HepG2 (cell line): ENCODE results near the gene SIRPB2. TPM values are rescaled to one million over a fixed set of nuclear protein-coding genes. Genes with fewer than 3 reads are reported as not detected.

Experiments
- DPF2 ChIP-seq: sonication (generic); formaldehyde crosslinking; IDR thresholded peaks from 2 replicates; pipeline ENCODE4 v1.4.0; 2020; ENCODE audit warnings: mild to moderate bottlenecking, low read depth, missing genetic modification reagents, borderline replicate concordance
- MYC ChIP-seq: sonication (generic); formaldehyde crosslinking; IDR thresholded peaks from 2 replicates; pipeline ENCODE4 v1.9.0; 2021; ENCODE audit warnings: missing genetic modification reagents, borderline replicate concordance
- NFE2L1 ChIP-seq: sonication (generic); formaldehyde crosslinking; IDR thresholded peaks from 2 replicates; pipeline ENCODE4 v1.4.0; 2020; ENCODE audit warnings: missing genetic modification reagents, mild to moderate bottlenecking, borderline replicate concordance
- NFYB ChIP-seq: sonication (generic); formaldehyde crosslinking; IDR thresholded peaks from 2 replicates; pipeline ENCODE4 v1.4.0; 2020; ENCODE audit warnings: missing genetic modification reagents
- PLRG1 ChIP-seq: fragments of 450-650 bp; conservative IDR thresholded peaks from 2 replicates; pipeline ENCODE4 v1.6.1; 2016
- RXRB ChIP-seq: IDR thresholded peaks from 2 replicates; pipeline ENCODE4 v1.6.1; 2016; ENCODE audit warnings: borderline replicate concordance, missing genetic modification reagents, missing compliant biosample characterization
- TEAD3 ChIP-seq: optimal IDR thresholded peaks from 2 replicates; pipeline ENCODE3; 2016; ENCODE audit warnings: borderline replicate concordance
- TGIF2 ChIP-seq: IDR thresholded peaks from 2 replicates; pipeline ENCODE4 v1.6.1; 2016; ENCODE audit warnings: control low read depth, missing compliant biosample characterization
- THAP11 ChIP-seq: IDR thresholded peaks from 2 replicates; pipeline ENCODE4 v1.6.1; 2016; ENCODE audit warnings: missing biosample characterization, missing genetic modification reagents
- ZNF34 ChIP-seq: sonication (generic); formaldehyde crosslinking; IDR thresholded peaks from 2 replicates; pipeline ENCODE4 v1.4.0; 2020; ENCODE audit warnings: mild to moderate bottlenecking, missing genetic modification reagents, borderline replicate concordance
- ZNF556 ChIP-seq: sonication (generic); formaldehyde crosslinking; IDR thresholded peaks from 2 replicates; pipeline ENCODE4 v1.4.0; 2020; ENCODE audit warnings: mild to moderate bottlenecking, missing genetic modification reagents, borderline replicate concordance
- ZNF788 ChIP-seq: sonication (generic); formaldehyde crosslinking; IDR thresholded peaks from 2 replicates; pipeline ENCODE4 v1.5.0; 2020; ENCODE audit warnings: mild to moderate bottlenecking, missing genetic modification reagents, borderline replicate concordance
- polyA plus RNA-seq, 8 experiments: library from polyadenylated mRNA; depleted of rRNA in 3 of 8; stranded (reverse) in 7 of 8; unstranded in 1 of 8; fragments of >200 nt; fragmentation: Illumina TruSeq in 4 of 8; extraction: Trizol in 4 of 8; gene quantifications; 2 replicates each; pipeline versions ENCODE4 v1.2.1 to v1.2.3, GENCODE V29; 2011 to 2016; ENCODE audit warnings: low read depth in 4 of 8, missing spikeins in 1 of 8, mixed read lengths in 1 of 8; ENCODE audit not compliant: insufficient read depth in 1 of 8
- total RNA-seq, 5 experiments: library from RNA; depleted of rRNA; stranded (reverse); fragments of >200 nt; fragmentation: Illumina TruSeq; extraction: Trizol; gene quantifications; 2 replicates each; pipeline ENCODE4 v1.2.3, GENCODE V29; 2016; ENCODE audit warnings: low read depth in 1 of 5
- TF ChIP-seq, protein P1 (sequence below): sonication (generic); formaldehyde crosslinking; IDR thresholded peaks from 2 replicates; pipeline ENCODE4 v1.5.1; 2020; ENCODE audit warnings: mild to moderate bottlenecking, missing genetic modification reagents, borderline replicate concordance
- TF ChIP-seq, protein P2 (sequence below): sonication (generic); formaldehyde crosslinking; IDR thresholded peaks from 2 replicates; pipeline ENCODE4 v1.5.0; 2020; ENCODE audit warnings: missing genetic modification reagents
- TF ChIP-seq, protein P3 (sequence below), 2 experiments: sonication (generic) in 1 of 2; formaldehyde crosslinking in 1 of 2; IDR thresholded peaks; 2 replicates each; pipeline versions ENCODE4 v1.5.1 to v1.6.1; 2011 to 2020; ENCODE audit warnings: borderline replicate concordance in 1 of 2, low read depth in 1 of 2, low read length in 1 of 2, mild to moderate bottlenecking in 1 of 2, missing genetic modification reagents in 1 of 2, moderate library complexity in 1 of 2
- TF ChIP-seq, protein P4 (sequence below): sonication (generic); formaldehyde crosslinking; IDR thresholded peaks from 2 replicates; pipeline ENCODE4 v1.4.0; 2020; ENCODE audit warnings: low read depth, mild to moderate bottlenecking, missing genetic modification reagents
- TF ChIP-seq, protein P5 (sequence below): sonication (generic); formaldehyde crosslinking; IDR thresholded peaks from 2 replicates; pipeline ENCODE4 v1.4.0; 2020; ENCODE audit warnings: mild to moderate bottlenecking, missing genetic modification reagents

The SIRPB2 gene
- total and polyA plus RNA-seq, 2 of the 13 experiments (the other 11 are each of a cell fraction or from before 2014, with no cell fraction given) = not detected

DNA sequence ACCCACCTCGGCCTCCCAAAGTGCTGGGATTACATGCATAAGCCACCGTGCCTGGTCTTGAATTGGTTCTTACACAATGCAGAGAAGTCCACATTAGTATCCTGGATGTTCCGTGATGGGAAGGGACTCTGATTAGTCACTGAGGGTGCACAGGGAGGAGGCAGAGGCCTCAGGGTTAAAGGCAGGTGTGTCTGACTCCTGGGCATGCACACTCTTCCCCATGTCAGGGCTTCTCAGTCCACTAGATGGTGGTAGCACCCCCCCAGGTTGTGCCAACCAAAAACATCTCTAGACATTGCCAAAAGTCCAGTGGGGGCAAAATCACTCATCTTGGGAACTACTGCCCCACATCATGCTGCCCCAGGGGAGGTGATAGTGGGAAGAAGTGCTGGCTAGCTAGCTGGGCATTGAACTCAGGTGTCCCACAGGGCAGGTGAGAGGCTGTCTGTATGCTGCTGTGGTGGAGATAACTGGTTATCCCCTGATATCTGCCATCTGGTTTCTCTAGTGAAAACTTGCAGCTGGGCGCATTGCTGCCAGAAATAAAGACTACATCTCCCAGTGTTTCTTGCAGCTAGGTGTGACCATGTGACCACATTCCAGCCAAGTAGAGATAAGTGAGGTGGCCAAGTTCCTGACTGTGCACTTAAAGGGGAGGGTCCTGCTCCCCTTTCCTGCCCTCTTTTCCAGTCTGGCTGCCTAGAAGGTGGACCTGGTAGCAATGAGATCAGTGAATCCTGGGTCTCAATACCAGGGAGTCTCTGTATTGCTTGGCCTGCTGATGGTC, 16.2 kb downstream of the SIRPB2 start (continued):
- TF ChIP-seq, protein P1, sequence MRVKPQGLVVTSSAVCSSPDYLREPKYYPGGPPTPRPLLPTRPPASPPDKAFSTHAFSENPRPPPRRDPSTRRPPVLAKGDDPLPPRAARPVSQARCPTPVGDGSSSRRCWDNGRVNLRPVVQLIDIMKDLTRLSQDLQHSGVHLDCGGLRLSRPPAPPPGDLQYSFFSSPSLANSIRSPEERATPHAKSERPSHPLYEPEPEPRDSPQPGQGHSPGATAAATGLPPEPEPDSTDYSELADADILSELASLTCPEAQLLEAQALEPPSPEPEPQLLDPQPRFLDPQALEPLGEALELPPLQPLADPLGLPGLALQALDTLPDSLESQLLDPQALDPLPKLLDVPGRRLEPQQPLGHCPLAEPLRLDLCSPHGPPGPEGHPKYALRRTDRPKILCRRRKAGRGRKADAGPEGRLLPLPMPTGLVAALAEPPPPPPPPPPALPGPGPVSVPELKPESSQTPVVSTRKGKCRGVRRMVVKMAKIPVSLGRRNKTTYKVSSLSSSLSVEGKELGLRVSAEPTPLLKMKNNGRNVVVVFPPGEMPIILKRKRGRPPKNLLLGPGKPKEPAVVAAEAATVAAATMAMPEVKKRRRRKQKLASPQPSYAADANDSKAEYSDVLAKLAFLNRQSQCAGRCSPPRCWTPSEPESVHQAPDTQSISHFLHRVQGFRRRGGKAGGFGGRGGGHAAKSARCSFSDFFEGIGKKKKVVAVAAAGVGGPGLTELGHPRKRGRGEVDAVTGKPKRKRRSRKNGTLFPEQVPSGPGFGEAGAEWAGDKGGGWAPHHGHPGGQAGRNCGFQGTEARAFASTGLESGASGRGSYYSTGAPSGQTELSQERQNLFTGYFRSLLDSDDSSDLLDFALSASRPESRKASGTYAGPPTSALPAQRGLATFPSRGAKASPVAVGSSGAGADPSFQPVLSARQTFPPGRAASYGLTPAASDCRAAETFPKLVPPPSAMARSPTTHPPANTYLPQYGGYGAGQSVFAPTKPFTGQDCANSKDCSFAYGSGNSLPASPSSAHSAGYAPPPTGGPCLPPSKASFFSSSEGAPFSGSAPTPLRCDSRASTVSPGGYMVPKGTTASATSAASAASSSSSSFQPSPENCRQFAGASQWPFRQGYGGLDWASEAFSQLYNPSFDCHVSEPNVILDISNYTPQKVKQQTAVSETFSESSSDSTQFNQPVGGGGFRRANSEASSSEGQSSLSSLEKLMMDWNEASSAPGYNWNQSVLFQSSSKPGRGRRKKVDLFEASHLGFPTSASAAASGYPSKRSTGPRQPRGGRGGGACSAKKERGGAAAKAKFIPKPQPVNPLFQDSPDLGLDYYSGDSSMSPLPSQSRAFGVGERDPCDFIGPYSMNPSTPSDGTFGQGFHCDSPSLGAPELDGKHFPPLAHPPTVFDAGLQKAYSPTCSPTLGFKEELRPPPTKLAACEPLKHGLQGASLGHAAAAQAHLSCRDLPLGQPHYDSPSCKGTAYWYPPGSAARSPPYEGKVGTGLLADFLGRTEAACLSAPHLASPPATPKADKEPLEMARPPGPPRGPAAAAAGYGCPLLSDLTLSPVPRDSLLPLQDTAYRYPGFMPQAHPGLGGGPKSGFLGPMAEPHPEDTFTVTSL (CRISPR knock-in tag) = no peak
- TF ChIP-seq THAP11 (CRISPR knock-in tag) (peak; percentile 93), ZNF34 (CRISPR knock-in tag) (no peak), MYC (CRISPR knock-in tag) (no peak), NFE2L1 (no peak), ZNF556 (CRISPR knock-in tag) (0 out of 2 replicates have a peak, but pooled peaks have one; percentile 40), PLRG1 (no peak), ZNF788 (CRISPR knock-in tag) (no peak), TEAD3 (CRISPR knock-in tag) (peak; percentile 94), DPF2 (CRISPR knock-in tag) (no peak), NFYB (peak; percentile 29; the same call in 1 of the 2 replicates), RXRB (CRISPR knock-in tag) (no peak), TGIF2 (CRISPR knock-in tag) (no peak)
- TF ChIP-seq, protein P2, sequence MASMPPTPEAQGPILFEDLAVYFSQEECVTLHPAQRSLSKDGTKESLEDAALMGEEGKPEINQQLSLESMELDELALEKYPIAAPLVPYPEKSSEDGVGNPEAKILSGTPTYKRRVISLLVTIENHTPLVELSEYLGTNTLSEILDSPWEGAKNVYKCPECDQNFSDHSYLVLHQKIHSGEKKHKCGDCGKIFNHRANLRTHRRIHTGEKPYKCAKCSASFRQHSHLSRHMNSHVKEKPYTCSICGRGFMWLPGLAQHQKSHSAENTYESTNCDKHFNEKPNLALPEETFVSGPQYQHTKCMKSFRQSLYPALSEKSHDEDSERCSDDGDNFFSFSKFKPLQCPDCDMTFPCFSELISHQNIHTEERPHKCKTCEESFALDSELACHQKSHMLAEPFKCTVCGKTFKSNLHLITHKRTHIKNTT (CRISPR knock-in tag) = no peak
- TF ChIP-seq, protein P3, sequence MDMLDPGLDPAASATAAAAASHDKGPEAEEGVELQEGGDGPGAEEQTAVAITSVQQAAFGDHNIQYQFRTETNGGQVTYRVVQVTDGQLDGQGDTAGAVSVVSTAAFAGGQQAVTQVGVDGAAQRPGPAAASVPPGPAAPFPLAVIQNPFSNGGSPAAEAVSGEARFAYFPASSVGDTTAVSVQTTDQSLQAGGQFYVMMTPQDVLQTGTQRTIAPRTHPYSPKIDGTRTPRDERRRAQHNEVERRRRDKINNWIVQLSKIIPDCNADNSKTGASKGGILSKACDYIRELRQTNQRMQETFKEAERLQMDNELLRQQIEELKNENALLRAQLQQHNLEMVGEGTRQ (IDR thresholded peaks at IDR 0.05; ENCODE audit: low read depth, low read length) = no peak
- TF ChIP-seq, protein P3 (CRISPR knock-in tag; IDR thresholded peaks at IDR 0.05; ENCODE audit: borderline replicate concordance) = peak; percentile 71; the same call in 1 of the 2 replicates
- TF ChIP-seq, protein P4, sequence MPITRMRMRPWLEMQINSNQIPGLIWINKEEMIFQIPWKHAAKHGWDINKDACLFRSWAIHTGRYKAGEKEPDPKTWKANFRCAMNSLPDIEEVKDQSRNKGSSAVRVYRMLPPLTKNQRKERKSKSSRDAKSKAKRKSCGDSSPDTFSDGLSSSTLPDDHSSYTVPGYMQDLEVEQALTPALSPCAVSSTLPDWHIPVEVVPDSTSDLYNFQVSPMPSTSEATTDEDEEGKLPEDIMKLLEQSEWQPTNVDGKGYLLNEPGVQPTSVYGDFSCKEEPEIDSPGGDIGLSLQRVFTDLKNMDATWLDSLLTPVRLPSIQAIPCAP (CRISPR knock-in tag) = no peak
- TF ChIP-seq, protein P5, sequence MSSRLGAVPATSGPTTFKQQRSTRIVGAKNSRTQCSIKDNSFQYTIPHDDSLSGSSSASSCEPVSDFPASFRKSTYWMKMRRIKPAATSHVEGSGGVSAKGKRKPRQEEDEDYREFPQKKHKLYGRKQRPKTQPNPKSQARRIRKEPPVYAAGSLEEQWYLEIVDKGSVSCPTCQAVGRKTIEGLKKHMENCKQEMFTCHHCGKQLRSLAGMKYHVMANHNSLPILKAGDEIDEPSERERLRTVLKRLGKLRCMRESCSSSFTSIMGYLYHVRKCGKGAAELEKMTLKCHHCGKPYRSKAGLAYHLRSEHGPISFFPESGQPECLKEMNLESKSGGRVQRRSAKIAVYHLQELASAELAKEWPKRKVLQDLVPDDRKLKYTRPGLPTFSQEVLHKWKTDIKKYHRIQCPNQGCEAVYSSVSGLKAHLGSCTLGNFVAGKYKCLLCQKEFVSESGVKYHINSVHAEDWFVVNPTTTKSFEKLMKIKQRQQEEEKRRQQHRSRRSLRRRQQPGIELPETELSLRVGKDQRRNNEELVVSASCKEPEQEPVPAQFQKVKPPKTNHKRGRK (CRISPR knock-in tag) = no peak
